HG03575 (cell line): ENCODE measurements around the gene VASH2.
"Not testable (repeated sequence)": the region's sequence is repeated elsewhere in the genome, so short reads cannot be mapped to it uniquely, and the experiment has no call there.

Source experiments
- ATAC-seq: cut with Tn5 transposase; IDR thresholded peaks from one replicate; pipeline ENCODE4 v1.9.1; 2021; ENCODE audit not compliant: unreplicated experiment, insufficient number of reproducible peaks, low FRiP score; ENCODE audit errors: extremely low read depth

VASH2 gene

GRCh38 chr1:213008564-213008963, 58.2 kb downstream of the VASH2 start:
- no peak for ATAC-seq

GRCh38 chr1:213014642-213015041, 64.3 kb downstream of the VASH2 start:
- ATAC-seq, result no peak

GRCh38 chr1:213015099-213016050, 65.0 kb downstream of the VASH2 start, which contains the start of gene ANGEL2:
Gene ANGEL2 (minus strand): TSS chr1:213015867. CDS start chr1:213015671, 196 bp downstream.
- peak; percentile 89 for ATAC-seq

- ATAC-seq, result no peak
Observed at GRCh38 chr1:213017447-213018273, 67.3 kb downstream of the VASH2 start.

- ATAC-seq, result no peak
Observed at GRCh38 chr1:213019450-213019849, 69.1 kb downstream of the VASH2 start.

- no peak for ATAC-seq
Observed at GRCh38 chr1:213020016-213020415, 69.7 kb downstream of the VASH2 start.

GRCh38 chr1:213027024-213027423, 76.7 kb downstream of the VASH2 start:
- ATAC-seq, result not testable (repeated sequence)

- no peak for ATAC-seq
Observed at GRCh38 chr1:213032651-213033050, 82.3 kb downstream of the VASH2 start.

- ATAC-seq, result no peak
Observed at GRCh38 chr1:213034713-213035112, 84.4 kb downstream of the VASH2 start.

GRCh38 chr1:213035573-213035972, 85.2 kb downstream of the VASH2 start:
- no peak for ATAC-seq
